ENCODE data around the gene SMCO3.

The SMCO3 gene

DNA sequence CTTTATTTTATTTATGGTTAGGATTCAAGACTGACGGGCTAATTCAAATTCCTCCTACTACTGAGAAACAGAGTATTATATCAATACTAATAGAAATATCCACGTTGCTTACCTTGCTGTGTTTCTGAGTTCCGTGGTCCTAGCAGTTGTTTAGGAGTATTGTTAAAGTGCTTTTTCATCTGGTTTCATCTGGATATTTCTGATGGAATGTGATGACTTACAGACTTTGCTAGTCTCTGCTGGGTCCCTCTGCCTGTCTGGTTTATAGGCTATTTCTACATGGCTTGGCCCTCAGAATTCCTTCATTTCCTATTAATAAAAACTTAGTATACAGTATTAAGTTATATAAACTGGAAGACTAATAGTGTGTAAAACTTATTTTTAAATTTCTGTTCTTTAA is at the start of gene SMCO3:
Gene SMCO3 (minus strand): TSS at position 169 of the 400 bp plus-strand sequence. CDS start 7,502 bp downstream, outside the sequence.
- no peak for DNase-seq (ENCODE audit: low spot score)

DNA sequence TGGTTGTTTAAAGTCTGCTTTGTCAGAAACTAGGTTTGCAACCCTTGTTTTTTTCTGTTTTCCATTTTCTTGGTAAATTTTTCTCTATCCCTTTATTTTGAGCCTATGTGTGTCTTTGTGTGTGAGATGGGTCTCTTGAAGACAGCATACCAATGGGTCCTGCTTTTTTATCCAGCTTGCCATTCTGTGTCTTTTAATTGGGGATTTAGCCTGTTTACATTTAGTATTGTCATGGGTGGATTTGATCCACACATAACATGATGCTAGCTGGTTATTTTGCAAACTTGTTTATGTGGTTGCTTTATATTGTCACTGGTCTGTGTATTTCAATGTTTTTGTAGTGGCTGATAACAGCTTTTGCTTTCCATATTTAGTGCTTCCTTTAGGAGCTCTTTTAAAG is 46.5 kb upstream of the SMCO3 start:
- no peak for DNase-seq (ENCODE audit: low spot score)

DNA sequence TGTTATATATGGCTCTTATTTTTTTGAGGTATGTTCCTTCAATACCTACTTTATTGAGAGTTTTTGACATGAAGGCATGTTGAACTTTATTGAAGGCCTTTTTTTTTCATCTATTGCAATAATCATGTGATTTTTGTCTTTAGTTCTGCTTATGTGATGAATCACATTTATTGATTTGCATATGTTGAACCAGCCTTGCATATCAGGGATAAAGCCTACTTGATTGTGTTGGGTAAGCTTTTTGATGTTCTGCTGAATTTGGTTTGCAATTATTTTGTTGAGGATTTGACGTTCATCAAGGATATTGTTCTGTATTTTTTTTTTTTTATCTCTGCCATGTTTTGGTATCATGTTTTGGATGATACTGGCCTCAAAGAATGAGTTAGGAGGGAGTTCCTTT is 44.5 kb upstream of the SMCO3 start:
- DNase-seq (ENCODE audit: low spot score): no peak

DNA sequence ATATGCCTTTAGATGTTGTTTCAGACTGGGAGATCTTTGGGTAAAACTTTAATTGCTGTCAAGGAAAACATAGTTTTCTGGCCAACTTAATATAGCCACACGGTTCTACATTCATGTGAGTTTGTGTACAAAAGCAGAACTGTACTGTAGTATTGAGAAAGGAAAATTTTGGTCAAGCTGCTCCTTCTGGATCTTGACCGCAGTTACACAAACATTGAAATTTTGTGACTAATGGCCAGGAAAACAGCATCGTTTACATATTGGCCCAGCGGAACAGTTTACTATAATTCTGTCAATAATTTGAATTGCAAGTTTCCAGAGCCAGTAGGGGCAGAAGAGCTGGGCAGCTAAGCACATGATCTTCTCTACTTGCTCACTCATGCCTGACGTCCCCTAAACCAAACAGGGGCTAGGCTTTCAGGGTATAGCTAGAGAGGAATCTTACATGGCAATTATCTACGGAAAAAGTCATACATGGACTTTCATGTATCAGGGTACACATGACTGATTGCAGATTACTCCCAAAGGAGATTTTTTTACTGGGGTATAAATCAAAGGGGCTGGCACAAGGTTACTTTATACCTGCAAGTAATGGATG is 40.7 kb upstream of the SMCO3 start:
- no peak for DNase-seq (ENCODE audit: low spot score)

DNA sequence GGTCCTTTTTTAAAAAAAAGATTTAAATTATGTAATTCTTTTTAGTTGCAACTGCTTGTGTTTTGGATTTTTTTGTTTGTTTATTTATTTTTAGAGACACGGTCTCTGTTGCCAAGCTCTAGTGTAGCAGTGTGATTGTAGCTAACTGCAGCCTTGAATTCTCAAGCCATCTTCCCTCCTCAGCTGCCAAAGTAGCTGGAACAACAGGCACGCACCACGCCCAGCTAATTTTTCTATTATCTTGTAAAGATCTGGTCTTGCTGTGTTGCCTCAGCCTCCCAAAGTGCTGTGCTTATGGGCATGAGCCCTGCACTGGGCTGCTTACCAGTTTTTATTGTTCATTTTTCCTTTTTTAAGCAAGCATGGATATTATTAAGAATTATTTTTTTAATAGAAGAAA is 40.0 kb upstream of the SMCO3 start:
- no peak for DNase-seq (ENCODE audit: low spot score)

DNA sequence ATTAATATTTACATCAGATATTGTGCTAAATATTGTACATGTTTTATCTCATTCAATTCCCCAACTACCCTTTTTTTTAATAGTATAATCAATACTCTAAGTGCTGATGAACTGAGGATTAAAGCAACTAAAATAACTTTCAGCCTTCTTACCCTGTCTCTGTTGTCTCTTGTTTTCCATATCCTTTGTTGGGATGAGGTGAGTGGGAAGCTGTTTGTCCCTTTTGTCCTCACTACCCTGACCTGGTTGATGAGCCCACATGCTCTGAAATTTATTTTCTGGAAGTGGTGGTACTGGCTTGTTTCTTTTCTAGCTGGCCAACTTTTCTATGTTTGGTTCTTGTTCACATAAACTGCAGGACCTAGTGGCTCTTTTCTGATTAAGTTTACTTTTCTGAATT is 38.9 kb upstream of the SMCO3 start:
- no peak for DNase-seq (ENCODE audit: low spot score)

DNA sequence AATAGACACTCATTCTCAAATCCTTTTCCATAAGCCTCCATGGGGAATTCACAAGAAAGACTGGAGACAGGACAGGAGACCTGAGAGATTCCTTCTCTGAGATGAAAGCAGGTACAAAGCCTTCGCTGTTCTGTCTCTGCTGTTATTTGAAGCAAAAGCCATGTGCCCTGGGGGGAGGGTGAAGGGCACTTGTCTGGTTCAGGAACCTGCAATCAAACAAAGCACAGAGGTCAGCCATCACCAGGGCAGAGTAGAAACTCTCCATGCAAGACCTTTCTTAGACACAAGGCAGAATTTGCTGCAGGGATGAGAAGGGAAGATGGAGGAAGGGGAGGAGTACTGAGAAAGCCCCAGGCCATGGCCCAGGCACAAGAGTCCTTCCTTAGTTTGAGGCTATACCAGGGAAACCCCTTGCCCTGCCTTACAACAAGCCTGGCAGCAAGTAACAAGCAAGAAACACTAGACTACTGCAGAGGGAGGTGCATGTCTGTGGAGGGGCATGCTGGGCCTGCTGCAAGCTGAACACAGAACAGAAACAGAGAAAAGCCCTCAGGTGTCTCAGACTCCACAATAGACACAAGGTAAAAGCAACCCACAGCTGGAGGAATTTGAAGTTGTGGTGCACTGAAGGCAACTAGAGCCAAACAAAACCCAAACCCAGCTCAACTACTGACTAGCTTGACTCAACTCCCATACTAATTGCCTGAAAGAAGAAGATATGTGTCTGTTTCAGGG is 37.1 kb upstream of the SMCO3 start:
- DNase-seq (ENCODE audit: low spot score): no peak

DNA sequence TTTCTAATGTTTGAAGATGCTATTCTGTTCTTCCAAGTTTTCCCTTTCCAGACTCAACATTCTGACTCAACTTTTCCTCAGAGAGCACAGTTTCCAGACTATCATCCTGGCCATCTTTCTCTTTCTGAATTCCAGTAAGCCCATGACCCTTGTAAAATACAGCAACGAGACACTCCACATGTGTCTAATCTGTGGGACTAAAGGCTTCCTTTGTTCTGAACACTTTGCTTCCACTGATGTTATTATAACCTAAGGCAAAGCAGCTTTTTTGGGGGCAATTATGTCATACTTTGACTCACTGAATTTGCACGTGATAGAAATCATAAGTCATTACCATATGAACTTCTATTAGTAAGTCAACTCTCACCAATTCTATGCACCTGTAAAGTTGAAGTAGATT is 35.7 kb upstream of the SMCO3 start:
- peak; percentile 65 for DNase-seq (ENCODE audit: low spot score)

DNA sequence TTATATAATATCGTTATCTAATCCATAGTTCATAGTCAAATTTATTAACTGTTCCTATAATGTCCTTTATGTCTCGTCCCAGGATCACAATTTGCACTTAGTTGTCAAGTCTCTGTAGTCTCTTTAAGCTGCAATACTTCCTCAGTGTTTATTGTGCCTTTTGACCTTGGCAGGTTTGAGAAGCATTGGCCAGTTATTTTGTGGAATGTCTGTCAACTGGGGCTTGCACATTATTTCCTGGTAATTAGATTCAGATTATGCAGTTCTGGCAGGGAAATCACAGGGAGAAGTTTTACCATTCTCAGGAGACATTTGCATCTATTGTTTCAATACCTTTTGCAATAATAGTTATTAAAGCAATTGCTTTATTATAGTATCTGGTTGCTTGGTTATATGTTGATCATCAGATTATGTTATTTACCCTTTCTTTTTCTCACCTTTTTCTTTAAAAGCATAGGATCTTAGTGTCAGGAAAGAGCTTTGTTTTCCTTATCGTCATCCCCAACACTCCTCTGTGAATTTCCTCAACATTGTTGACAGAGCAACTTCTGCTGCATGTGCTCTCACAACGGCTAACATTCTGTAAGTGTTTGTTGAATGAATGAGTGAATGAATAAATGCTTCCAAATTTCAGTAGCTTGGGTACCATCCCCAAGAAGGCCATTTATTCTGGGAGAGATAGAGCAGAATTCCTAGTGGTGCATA is 33.0 kb upstream of the SMCO3 start:
- DNase-seq (ENCODE audit: low spot score): no peak

DNA sequence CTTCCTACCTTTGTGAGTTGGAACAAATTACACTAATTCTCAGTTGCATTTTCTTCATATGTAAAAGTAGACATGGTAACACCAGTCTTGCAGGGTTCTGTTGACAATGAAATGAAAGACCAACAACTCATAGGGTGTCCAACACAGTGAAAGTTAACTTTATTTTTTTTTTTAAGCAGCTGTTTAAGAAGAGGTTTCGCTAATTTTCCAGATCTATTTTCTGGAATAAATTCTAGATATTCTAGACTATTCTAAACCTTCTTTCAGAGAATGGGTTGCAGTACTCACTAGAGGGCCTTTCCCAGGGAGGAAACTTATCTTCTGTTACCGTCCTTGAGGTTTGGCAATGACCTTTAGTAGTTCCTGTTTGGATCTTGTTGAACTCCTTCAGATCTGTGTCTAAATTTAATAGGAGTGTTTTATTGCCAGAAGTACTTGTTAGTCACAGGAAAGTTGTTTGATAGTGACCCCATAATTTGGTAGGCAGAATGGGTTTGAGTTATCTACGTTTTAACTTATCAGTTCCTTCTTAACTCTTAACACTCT is 32.1 kb upstream of the SMCO3 start:
- DNase-seq (ENCODE audit: low spot score): no peak

DNA sequence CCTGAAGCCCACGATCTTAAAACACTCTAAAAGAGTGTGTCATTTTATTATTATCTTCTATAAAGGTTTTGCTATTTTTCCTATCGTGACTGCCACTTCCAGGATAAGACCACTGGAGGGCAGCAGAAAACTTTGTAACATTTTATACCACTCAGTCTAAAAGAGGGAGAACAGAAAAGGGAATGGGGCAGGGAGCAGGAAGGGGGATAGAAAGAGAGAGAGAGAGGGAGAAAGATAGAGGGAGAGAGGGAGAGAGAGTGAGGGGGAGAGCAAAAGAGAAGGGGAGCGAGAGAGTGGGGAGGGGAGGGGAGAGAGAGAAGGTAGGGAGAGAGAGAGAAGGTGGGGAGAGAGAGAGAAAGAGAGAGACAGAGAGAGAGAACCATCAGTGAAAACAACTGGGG is 31.4 kb upstream of the SMCO3 start:
- peak; percentile 54 for DNase-seq (ENCODE audit: low spot score)

DNA sequence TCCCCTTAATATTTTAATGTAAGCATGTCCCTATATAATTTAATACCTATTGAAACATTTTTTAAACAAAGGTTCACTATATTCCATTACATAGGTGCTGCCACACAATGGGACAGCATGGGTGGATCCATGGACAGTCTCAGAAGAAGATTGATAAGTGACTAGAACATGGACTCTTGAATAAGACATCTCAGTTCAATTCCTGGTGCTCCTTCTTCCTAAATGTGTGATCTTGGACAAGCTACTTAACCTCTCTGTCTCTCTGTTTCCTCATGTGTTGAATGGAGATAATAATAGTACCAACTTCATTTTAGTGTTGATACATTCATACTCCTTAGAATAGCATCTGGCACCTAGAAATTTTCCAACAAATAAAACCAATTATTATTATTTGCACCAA is 30.4 kb upstream of the SMCO3 start:
- DNase-seq (ENCODE audit: low spot score): no peak

DNA sequence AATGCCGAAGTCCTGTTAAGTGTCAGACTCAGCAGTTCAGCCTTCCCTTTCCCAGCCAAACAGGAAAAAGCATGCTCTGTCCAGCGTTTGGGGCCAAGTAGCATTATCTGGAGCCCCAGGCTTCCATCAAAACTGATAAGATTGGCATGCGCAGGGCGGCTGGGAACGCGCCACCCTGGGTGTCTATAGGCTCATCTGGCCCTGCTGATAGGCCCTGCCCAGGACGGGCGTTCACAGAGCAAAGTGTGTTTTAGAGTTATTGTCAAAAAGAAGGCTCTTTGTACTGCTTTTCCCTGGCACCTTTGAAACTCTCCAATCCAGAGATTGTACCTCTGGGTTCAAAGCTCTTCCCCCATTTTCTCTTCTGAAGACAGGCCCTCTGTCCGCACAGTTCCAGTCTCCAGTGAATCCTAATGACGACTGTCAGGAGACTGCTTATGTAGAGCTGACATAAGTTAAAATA is 29.5 kb upstream of the SMCO3 start, which contains the start of gene ART4:
Gene ART4 (minus strand): TSS at position 102 of the 463 bp plus-strand sequence. CDS start 413 bp downstream, outside the sequence.
- no peak for DNase-seq (ENCODE audit: low spot score)

DNA sequence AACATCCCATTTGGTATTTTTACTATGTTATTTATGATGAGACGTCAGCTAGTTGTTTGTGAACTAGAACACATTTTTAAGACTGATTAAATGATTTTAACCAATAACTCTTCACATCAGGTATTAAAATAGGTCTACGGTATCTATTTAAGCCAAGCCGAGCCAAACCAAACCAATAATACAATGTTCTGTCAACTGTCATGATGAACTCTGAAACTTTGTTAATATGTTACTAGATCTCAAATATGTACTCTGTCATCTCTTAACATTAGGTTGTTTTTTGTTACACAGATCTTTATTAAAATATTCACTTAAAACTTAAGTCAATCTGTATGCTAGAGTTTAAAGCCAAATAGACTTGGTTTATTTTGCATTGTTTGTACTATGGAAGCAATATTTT is 28.3 kb upstream of the SMCO3 start:
- DNase-seq (ENCODE audit: low spot score): no peak

DNA sequence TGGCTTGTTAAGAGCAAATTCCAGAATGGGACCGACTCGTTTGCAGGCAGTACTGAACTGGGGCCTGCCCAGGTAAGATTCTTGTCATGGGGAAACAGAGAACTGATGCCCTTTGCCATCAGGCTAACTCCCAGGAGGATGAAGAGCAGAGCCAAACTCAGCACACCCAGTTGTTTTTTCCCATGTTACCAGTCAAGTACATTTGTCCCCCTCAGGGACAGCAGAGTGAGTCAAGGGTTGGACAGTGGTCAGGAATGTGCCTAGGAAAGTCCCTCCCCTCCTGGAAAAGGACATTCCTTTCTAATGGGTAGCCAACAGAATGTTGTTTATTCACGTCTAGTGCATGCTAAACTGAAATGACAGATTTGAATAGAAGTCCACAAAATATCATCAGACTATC is 27.8 kb upstream of the SMCO3 start:
- DNase-seq (ENCODE audit: low spot score): no peak

DNA sequence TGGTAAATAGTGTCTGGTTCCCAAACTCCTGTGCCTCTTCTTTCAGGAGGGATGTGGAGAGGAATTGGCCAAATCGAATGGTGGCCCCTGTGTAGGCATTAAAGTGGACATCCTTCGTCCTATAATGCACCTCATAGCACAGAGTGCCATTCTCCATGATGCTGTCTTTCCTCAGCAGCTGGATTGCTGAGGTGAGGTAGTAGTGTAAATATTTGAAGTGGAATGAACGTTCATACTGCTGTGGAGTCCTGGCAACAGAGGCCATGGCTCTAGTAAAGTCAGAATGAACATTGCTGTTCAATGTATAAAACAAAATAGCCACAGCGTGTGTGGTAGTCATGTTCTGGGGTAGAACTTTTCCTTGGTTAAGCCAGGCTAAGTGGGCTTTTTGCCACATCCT is 26.6 kb upstream of the SMCO3 start:
- DNase-seq (ENCODE audit: low spot score): no peak

DNA sequence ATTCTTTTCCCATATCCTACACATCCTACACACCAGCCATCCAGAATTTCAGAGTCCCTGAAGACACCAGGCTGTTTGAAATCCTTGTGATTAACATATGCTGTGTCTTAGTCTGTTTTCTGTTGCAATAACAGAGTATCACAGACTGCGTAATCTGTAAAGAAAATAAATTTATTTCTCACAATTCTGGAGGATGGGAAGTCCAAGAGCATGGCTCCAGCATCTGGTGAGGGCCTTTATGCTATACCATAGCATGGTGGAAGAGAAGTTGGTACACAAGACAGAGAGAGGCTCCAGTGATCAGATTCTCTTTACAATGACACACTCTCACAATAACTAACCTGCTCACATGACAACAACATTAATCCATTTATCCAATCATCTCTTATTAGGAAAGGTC is 25.3 kb upstream of the SMCO3 start:
- no peak for DNase-seq (ENCODE audit: low spot score)

DNA sequence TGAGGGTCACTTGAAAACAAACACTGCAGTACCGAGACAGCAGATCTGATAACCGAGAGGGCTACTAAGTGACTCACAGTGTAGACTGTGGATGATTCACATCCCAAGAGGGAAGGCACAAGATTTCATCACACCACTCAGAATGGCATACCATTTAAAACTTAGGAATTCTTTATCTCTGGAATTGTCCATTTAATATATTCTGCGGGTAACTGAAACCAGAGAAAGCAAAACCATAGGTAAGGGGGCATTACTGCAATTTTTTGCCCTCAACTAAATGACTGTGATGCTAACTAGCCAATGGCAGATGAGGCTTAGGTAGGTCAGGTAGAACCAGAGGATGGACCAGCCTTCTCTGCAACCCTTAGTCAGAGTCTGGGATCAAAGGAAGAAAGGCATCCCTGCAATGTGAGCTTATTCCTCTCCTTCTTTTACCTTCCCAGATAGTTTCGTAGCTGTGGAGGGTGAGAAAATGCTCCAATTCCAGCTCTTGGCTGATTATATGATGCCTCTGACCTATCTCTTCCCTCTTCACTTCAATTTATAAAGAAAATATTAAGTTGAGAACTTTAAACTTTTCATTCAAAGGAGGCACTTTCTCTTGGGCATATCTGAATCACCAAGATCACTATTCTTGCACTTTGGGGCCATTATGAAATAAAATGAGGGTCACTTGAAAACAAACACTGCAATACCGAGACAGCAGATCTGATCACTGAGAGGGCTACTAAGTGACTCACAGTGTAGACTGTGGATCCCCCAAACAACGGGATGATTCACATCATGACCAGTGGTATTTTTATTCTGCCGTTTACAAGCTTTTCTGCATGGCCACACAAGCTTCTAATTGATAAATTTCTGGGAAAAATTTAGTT is 22.6 kb upstream of the SMCO3 start:
- DNase-seq (ENCODE audit: low spot score): no peak

DNA sequence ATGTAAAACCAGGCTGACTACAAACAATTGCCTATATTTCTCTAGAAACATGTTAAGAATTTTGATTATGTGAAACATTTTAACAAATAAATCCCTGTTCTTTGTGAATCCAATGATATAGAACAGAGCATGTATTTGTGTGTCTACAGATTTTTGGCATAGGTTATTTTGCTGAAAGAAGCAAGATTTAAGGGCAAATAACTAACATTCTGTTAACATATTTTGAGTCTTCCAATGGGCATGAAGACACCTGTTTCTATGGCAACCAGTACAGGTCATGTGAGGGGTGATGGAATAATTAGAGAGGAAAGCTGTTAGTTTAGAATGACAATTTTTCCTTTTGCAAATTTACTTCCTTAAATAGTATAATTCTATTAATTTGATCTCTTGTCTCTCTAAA is 20.5 kb upstream of the SMCO3 start:
- no peak for DNase-seq (ENCODE audit: low spot score)

DNA sequence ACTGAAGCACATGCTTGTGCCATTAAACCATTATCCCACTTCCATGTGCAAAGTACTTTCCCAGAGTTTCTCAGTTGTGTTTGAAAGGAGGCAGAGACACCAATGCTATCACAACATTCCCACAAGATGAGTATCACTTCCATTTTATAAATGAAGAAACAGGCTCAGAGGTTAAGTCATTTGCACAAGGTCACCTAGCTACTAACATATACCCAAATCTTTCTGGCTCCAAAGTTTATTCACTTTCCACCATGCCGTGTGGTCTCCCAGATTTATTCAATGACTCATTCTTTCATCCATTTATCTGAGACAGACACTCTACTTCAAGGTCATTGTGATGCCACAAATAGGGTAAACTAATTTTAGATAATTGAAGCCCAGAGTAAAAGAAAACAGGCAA is 20.0 kb upstream of the SMCO3 start:
- DNase-seq (ENCODE audit: low spot score): no peak

DNA sequence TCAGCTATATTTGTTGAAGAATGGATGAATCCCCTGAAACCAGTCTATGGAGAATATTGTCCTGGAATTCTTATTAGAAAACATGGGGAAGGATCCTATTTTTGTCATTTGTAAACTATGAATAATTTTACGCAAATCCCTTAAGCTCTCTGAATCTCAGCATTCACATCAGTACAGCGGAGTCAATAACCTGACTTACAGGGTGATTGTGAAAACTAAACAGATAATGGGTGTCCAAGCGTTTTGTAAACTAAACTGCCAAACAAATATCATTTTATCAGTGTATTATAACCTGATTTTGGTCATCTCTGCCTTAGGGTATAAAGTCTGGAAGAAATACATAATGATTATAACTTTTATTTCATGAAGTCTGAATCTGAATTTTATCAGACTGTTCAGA is 19.4 kb upstream of the SMCO3 start:
- DNase-seq (ENCODE audit: low spot score): no peak

DNA sequence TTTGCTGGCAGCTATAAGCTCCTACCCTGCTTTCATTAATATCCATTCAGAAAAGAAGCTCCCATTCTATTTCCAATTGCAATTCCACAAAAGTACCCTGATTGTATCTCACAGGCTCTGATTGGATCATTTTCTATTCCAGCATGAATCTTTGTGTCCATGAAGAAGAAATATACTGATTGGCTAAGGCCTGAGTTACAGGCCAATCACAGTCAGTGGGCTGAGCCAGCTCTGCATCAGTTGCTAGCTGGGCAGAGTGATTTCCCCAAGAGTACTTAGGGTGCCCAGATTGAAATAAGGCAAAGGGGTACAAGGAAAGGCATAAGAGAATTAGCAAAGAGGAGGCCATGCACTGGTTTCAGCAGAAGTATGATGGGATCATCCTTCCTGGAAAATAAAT is 14.9 kb upstream of the SMCO3 start:
- no peak for DNase-seq (ENCODE audit: low spot score)

Measured in putamen (tissue), 1 donor.